Iris pigment epithelial cell (primary cell): ENCODE results near the gene TMEM18.

Experiments
- DNase-seq: peaks from one replicate; pipeline ENCODE4 v3.0.0-alpha.2; 2011; ENCODE audit warnings: low read depth

Gene TMEM18

GRCh38 chr2:650343-651310 is 26.6 kb downstream of the TMEM18 start:
- no peak for DNase-seq

- DNase-seq, result no peak
These were observed 27.5 kb downstream of the TMEM18 start for GRCh38 chr2:649426-650342.

DNA sequence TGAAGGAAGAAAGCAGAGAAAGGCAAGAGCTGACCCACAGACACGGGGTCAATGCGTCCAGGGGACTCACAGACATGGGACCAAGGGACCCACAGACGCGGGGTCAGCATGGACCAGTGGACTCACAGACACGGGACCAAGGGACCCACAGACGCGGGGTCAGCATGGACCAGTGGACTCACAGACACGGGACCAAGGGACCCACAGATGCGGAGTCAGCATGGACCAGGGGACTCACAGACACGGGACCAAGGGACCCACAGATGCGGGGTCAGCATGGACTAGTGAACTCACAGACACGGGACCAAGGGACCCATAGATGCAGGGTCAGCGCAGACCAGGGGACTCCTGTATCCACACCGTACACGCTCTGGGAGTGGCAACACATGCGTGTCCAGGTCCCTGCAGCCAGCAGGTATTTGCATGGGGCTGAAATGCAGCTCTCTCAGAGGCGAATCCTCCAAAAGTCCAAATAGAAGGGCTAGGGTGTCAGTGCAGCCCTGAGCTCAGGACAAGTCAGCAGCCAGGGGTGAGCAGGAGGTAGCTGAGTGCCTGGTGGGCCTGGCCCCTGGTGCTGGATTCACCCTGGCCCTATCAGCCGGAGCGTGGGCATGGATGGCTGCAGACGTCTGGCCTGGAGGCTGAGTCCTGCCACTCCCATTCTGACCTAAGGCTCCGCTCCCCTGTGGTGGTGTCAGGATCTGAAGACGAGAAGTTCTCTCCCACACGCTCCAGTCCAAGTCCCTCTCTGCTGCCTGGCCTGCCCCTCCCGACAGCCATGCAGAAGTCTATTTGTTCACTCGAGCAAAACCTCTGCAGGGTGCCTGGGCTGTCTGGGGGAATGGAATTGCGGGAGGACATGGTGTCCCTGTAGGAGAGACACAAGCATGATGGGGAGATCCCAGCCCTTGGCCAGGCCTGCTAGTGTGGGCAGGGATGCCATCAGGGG is 28.5 kb downstream of the TMEM18 start:
- no peak for DNase-seq

DNA sequence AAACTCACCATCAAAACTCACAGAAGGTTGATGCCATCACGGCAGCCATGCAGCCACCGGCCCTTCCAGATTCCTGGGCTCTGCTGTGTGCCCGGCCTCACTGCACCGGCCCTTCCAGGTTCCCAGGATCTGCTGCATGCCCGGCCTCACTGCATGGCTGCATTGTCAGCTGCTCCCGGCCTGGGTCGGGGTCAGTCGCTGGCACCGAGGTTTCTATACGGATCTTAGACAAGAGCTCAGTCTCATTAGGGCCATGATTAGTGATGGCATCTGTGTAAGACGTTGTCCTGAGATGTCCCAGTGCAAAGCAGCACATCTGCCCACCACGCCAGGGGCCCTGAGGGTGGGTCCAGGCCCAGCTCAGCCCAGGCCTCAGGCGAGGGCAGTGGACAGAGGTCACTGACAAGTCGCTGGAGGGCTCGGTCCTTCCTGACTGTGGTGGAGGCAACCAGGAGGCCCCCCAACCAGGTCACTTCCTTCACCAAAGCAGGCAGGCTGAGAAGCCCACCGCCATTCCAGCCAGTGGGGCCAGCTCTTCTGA is 29.4 kb downstream of the TMEM18 start:
- no peak for DNase-seq

GRCh38 chr2:647003-647560 is 30.1 kb downstream of the TMEM18 start:
- no peak for DNase-seq

DNA sequence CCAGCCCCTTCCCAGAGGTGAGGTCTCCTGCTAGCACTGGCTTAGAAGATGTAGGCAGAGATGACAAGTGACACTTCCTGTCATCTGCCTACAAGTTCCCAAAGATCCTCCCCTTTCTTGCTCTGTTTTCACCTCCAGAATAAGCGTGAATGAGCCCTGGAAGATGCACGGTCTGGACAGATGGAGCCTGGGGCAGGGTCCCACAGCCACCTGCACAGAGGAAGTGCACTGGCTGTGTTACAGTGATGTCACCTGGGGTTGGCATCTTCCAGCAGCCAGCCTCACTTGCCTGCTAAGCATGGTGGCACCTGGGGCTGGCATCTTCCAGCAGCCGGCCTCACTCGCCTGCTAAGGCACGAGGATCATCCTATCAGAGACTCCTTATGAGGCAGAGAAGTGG is 32.3 kb downstream of the TMEM18 start:
- no peak for DNase-seq

GRCh38 chr2:643761-644160 is 33.4 kb downstream of the TMEM18 start:
- no peak for DNase-seq

GRCh38 chr2:643334-643733 is 33.9 kb downstream of the TMEM18 start:
- no peak for DNase-seq

GRCh38 chr2:641872-642815 is 35.1 kb downstream of the TMEM18 start:
- no peak for DNase-seq

DNA sequence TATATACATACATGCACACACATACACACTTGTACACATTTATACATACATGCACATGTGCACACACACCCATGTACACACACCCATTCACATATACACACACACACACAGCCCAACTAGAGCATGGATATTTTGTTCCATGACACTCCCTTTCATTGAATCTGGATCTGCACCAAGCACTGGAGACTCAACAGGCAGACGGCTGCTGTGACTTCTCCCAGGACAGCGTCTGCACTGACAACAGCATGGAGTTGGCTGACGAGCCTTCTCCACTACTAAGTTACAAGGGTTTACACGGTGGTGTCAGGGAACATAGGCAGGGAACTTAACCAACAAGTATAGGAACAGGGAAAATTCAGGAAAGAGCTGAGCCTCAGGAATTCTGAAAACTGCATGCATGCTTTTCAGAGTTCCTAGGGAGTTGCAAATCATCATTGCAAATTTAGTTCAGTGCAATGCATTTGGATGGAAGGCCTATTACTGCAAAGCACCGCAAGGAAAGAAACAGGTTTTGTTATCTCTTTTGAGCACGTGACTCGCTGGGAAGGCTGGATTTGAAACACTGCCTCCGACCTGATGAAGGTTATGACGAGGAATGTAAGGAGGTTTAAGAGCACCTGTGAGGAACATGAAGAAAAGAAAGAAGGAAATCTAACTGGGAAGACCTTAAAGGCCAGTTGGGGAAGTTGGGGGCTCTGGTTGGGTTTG is 35.9 kb downstream of the TMEM18 start:
- DNase-seq, result no peak

GRCh38 chr2:639703-640102 is 37.5 kb downstream of the TMEM18 start:
- no peak for DNase-seq

DNA sequence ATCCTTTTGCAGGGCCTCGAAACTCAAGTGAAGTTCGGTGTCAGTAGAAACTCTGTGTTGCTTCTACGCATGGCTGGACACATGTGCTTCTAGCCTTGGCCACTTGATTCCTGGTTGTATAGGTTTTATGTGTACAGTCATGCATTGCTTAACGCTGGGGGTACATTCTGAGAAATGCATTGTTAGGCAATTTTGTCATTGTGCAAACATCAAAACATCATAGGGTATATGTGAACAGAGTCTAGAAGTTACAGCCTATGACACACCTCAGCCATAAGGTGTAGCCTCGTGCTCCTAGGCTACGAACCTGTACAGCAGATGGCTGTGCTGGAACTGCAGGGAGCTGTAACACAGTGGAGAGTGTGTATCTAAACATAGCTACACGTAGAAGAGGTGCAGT is 39.4 kb downstream of the TMEM18 start:
- DNase-seq, result no peak

DNA sequence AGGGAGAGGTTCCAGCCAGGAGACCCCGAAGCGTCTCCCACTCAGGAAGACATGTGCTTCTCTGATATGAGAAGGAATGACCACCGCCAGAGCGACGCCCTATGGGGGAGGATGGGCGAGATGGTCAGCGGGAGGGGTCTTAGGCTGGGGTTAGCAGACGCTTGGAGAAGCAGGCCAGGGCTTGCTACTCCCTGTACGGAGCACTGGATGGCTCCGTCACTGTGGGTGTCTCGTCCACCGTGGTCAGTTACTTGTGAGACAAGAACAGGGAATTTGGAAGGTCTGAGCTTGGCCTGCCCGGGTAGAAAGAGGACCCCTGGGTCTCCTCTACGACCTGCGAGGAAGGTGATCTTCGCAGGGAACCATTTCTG is 39.8 kb downstream of the TMEM18 start:
- no peak for DNase-seq

GRCh38 chr2:636641-637405 is 40.4 kb downstream of the TMEM18 start:
- peak; percentile 41 for DNase-seq

DNA sequence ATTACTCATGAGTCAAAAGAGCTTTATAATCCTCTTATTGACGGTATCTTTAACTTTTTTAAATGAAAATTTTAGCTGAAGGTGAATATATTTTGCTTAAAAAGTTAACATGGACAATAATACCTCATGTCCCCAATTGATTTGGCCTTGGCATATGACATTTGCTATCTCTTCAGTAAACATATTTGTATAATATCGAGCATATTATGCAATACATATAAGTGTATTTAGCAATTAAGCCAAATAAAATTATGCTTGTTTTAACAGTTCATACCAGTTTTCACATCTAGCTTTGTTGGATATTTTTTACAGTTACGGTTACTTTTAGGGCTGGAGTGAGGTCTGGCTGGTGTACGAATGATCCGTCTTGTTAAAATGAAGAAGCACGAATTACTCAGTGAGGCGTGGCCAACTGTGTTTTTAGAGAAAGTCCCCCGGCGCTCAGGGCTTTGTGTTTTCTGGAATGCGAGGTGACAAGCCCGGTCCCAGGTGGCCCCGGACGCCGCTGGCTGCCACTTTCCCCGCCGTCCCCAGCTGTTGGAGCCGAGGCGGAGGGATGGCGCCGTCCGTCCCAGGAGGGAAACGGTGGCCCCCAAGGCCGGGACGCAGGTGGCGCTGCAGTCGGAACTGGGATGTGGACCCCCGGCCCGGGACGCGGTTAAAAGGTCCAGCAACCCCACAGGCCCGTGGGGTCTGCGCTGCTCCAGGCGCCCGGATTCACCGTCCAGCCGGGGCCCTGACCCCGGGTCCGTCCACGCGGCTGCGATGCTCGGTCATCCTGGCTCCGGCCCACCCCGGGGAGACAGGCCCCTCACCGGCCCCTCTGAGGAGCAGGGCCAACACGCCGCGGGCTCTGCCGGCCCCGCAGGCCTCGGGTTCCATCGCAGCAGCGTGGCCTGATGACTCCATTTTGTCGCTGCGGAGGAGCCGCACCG is 41.3 kb downstream of the TMEM18 start:
- DNase-seq, result no peak

DNA sequence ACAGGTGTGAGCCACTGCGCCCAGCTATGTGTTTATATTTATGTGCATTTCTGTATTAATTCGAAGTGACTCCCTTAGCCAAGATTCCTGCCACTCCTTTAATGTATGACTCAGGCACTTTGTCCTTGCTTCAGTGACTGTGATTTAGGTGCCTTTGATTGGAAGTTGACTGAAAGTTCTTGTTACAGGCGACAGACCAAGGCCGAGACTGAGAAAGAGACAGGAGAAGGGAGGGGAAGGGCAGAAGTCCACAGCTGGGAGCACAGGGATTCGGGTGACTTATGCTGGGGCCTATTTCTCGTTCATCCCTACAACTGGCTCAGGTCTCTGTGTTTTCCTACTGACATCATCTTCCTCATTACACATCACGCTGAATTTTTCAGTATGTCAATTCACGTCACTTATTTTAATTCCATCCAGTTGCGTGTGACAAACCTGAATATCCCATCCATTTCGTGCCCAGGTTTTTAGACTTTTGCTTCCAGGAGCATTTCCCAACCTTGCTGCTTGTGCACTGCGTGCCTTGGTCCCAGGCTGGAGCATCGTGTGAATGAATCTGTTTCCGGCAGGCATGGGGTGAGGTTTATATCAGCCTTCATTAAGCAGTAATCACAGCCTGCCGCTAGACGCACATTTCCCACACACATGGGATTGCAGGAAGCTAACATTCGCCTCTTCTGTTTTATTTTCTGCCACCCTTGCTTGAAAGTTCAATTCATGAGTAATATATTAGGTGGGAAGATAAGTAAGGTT is 42.4 kb downstream of the TMEM18 start:
- DNase-seq, result no peak

- DNase-seq, result no peak
These were observed 43.2 kb downstream of the TMEM18 start for GRCh38 chr2:634041-634440.
